Common myeloid progenitor, CD34-positive (primary cell): ENCODE data around the gene SURF1.
A peak's percentile ranks its signal among the peaks of the same experiment; 100 is the strongest.

ENCODE experiments used
- CTCF ChIA-PET: fragments of 350-600 bp; sonication (Branson Sonifier 250); formaldehyde crosslinking; loops from one replicate; lab custom pipeline; 2021; ENCODE audit warnings: antibody characterized with exemption; lab: Charles Lee
- POLR2A ChIA-PET: fragments of 350-600 bp; sonication (Branson Sonifier 250); formaldehyde crosslinking; loops from one replicate; lab custom pipeline; 2021; ENCODE audit warnings: antibody characterized with exemption; lab: Charles Lee
- DNase-seq, 3 donors: peaks; one replicate each; pipeline versions ENCODE4 v3.0.0 to v3.0.0-alpha.2; 2013
- H3K27ac ChIP-seq, 2 experiments: 1 replicate in 1 of 2; 2 replicates in 1 of 2; pipeline ENCODE4 v1.7.0; 2013; ENCODE audit warnings: inconsistent platforms in 2 of 2, low read length in 2 of 2, mild to moderate bottlenecking in 2 of 2, low read depth in 1 of 2, moderate library complexity in 1 of 2; ENCODE audit not compliant: severe bottlenecking in 2 of 2, insufficient read depth in 1 of 2, poor library complexity in 1 of 2
- H3K27me3 ChIP-seq, 5 experiments: replicated peaks in 2 of 5; 1 replicate in 3 of 5; 2 replicates in 2 of 5; pipeline versions ENCODE4 v1.6.1 to v1.7.0; 2013; ENCODE audit warnings: low read length in 4 of 5, mild to moderate bottlenecking in 2 of 5, moderate library complexity in 2 of 5, inconsistent platforms in 1 of 5; ENCODE audit not compliant: insufficient read depth in 5 of 5, control insufficient read depth in 4 of 5
- H3K36me3 ChIP-seq, 4 experiments: 1 replicate in 2 of 4; 2 replicates in 2 of 4; pipeline versions ENCODE4 v1.6.1 to v1.7.0; 2013; ENCODE audit warnings: low read length in 3 of 4, control low read depth in 1 of 4, mild to moderate bottlenecking in 1 of 4; ENCODE audit not compliant: control insufficient read depth in 4 of 4, insufficient read depth in 4 of 4
- H3K4me1 ChIP-seq, 4 experiments: 1 replicate in 3 of 4; 2 replicates in 1 of 4; pipeline versions ENCODE4 v1.6.1 to v1.7.1; 2013; ENCODE audit warnings: low read length in 3 of 4, mild to moderate bottlenecking in 3 of 4, control low read depth in 1 of 4, inconsistent platforms in 1 of 4, moderate library complexity in 1 of 4; ENCODE audit not compliant: control insufficient read depth in 4 of 4, insufficient read depth in 4 of 4; ENCODE audit errors: control extremely low read depth in 1 of 4
- H3K4me3 ChIP-seq, 7 experiments: 1 replicate in 4 of 7; 2 replicates in 3 of 7; pipeline versions ENCODE4 v1.5.1 to v1.7.0; 2013; ENCODE audit warnings: mild to moderate bottlenecking in 7 of 7, low read length in 6 of 7, moderate library complexity in 6 of 7, inconsistent platforms in 2 of 7, low read depth in 2 of 7, control low read depth in 1 of 7; ENCODE audit not compliant: insufficient read depth in 4 of 7, control insufficient read depth in 1 of 7; ENCODE audit errors: extremely low read depth in 1 of 7
- H3K9me3 ChIP-seq, 5 experiments: 1 replicate in 4 of 5; 2 replicates in 1 of 5; pipeline versions ENCODE4 v1.6.1 to v1.7.1; 2013; ENCODE audit warnings: low read length in 4 of 5, mild to moderate bottlenecking in 2 of 5, inconsistent platforms in 1 of 5, low read depth in 1 of 5, moderate library complexity in 1 of 5; ENCODE audit not compliant: control insufficient read depth in 4 of 5, insufficient read depth in 2 of 5; ENCODE audit errors: control extremely low read depth in 1 of 5
- WGBS: methylation state at CpG from one replicate; pipeline ENCODE4 v1.1.5; 2013; ENCODE audit not compliant: insufficient coverage; 5-methylcytosine and 5-hydroxymethylcytosine counted together

The SURF1 gene

GRCh38 chr9:133347515-133347984 is 8.7 kb downstream of the SURF1 start:
- peak; percentile 27 to 64 (median 59) for DNase-seq
- H3K4me3 ChIP-seq: peak overlapping the region; percentile 94 to 100 (median 99)
- peaks cover 4 to 39% (median 36%) of the 10 kb centered on the region in 4 experiments for H3K4me1 ChIP-seq
- ChIA-PET POLR2A (interaction anchor here (0.7 to 1.7 kb wide), 8 partner anchors 8 to 159 kb away, joined by 3 to 7 read pairs (median 4); partner anchors contain the start of genes STKLD1, SURF1, SURF2 and SURF4), CTCF (interaction anchor here (1.1 to 5.3 kb wide), 2 partner anchors 138 to 160 kb away, joined by 3 to 30 read pairs; no protein-coding TSS in a partner anchor)
- peak overlapping the region; percentile 58 to 99 for H3K27ac ChIP-seq
- WGBS: under 1% methylated on average over 24 of the region's 41 CpGs
- no peaks in the 10 kb centered on the region for H3K27me3 ChIP-seq
- H3K36me3 ChIP-seq: peaks cover 25 to 74% (median 59%) of the 10 kb centered on the region in 4 experiments
- no peaks in the 10 kb centered on the region for H3K9me3 ChIP-seq

GRCh38 chr9:133346021-133346785 is 10.1 kb downstream of the SURF1 start:
- Histone ChIP-seq H3K27me3 (no peaks in the 10 kb centered on the region), H3K36me3 (peaks cover 18 to 71% (median 47%) of the 10 kb centered on the region in 4 experiments), H3K4me3 (peak overlapping the region in 4 of 7 experiments; percentile 98 to 100 (median 99)), H3K9me3 (no peaks in the 10 kb centered on the region), H3K4me1 (peaks cover 4 to 52% (median 49%) of the 10 kb centered on the region in 4 experiments), H3K27ac (peak overlapping the region in 1 of 2 experiments; percentile 83)
- ChIA-PET POLR2A (no interaction called here), CTCF (interaction anchor here (0.9 to 1.6 kb wide), 2 partner anchors 9 to 165 kb away, joined by 3 to 5 read pairs; no protein-coding TSS in a partner anchor)
- WGBS: 86% methylated on average over 14 of the region's 15 CpGs
- DNase-seq: no peak

GRCh38 chr9:133345596-133345995 is 10.7 kb downstream of the SURF1 start:
- 100% methylated on average over 4 of the region's 6 CpGs for WGBS
- no peak for DNase-seq
- ChIA-PET POLR2A (no interaction called here), CTCF (interaction anchor here (1.6 kb wide), 1 partner anchor 165 kb away, joined by 3 read pairs; no protein-coding TSS in a partner anchor)
- Histone ChIP-seq H3K27ac (no peak overlapping the region), H3K4me1 (peaks cover 4 to 58% (median 55%) of the 10 kb centered on the region in 4 experiments), H3K27me3 (no peaks in the 10 kb centered on the region), H3K36me3 (peaks cover 15 to 71% (median 41%) of the 10 kb centered on the region in 4 experiments), H3K9me3 (no peaks in the 10 kb centered on the region), H3K4me3 (no peak overlapping the region)

GRCh38 chr9:133344979-133345378 is 11.3 kb downstream of the SURF1 start:
- no peak overlapping the region for H3K4me3 ChIP-seq
- WGBS: 96% methylated on average over 11 of the region's 12 CpGs
- H3K27ac ChIP-seq: no peak overlapping the region
- peaks cover 4 to 63% (median 61%) of the 10 kb centered on the region in 4 experiments for H3K4me1 ChIP-seq
- no peak for DNase-seq
- no peaks in the 10 kb centered on the region for H3K27me3 ChIP-seq
- ChIA-PET POLR2A (no interaction called here), CTCF (interaction anchor here (1.5 kb wide), 1 partner anchor 157 kb away, joined by 4 read pairs; no protein-coding TSS in a partner anchor)
- no peaks in the 10 kb centered on the region for H3K9me3 ChIP-seq
- H3K36me3 ChIP-seq: peaks cover 11 to 70% (median 34%) of the 10 kb centered on the region in 4 experiments

- POLR2A ChIA-PET: no interaction called here
- H3K4me1 ChIP-seq: peaks cover 6 to 63% (median 61%) of the 10 kb centered on the region in 4 experiments
These were observed 12.2 kb downstream of the SURF1 start for GRCh38 chr9:133344071-133344470.

GRCh38 chr9:133342570-133342969 is 13.7 kb downstream of the SURF1 start:
- peaks cover 3 to 62% (median 60%) of the 10 kb centered on the region in 4 experiments for H3K4me1 ChIP-seq
- DNase-seq: peak in 2 of 3 donors; percentile 26 to 31
- no peak overlapping the region for H3K4me3 ChIP-seq
- H3K27me3 ChIP-seq: no peaks in the 10 kb centered on the region
- peaks cover 6 to 69% (median 33%) of the 10 kb centered on the region in 4 experiments for H3K36me3 ChIP-seq
- H3K27ac ChIP-seq: peak overlapping the region in 1 of 2 experiments; percentile 65
- POLR2A ChIA-PET: no interaction called here
- CTCF ChIA-PET: interaction anchor here (0.8 to 3.0 kb wide), 9 partner anchors 8 to 156 kb away, joined by 3 to 18 read pairs (median 8); no protein-coding TSS in a partner anchor
- no peaks in the 10 kb centered on the region for H3K9me3 ChIP-seq
- 90% methylated on average over 11 of the region's 11 CpGs for WGBS

More at GRCh38 chr9:133344071-133344470, 12.2 kb downstream of the SURF1 start:
- no peaks in the 10 kb centered on the region for H3K9me3 ChIP-seq
- H3K4me3 ChIP-seq: no peak overlapping the region
- H3K27me3 ChIP-seq: no peaks in the 10 kb centered on the region
- no peak for DNase-seq
- CTCF ChIA-PET: interaction anchor here (0.9 to 1.9 kb wide), 3 partner anchors 13 to 156 kb away, joined by 3 to 9 read pairs (median 4); no protein-coding TSS in a partner anchor
- H3K27ac ChIP-seq: no peak overlapping the region
- peaks cover 7 to 67% (median 30%) of the 10 kb centered on the region in 4 experiments for H3K36me3 ChIP-seq
- 97% methylated on average over 18 of the region's 19 CpGs for WGBS
